Testis (tissue), 3 donors: ENCODE measurements around the gene ARID4B. TPM values are rescaled to one million over a fixed set of nuclear protein-coding genes. Genes with fewer than 3 reads are reported as not detected.

ENCODE experiments used
- DNase-seq: peaks from one replicate; pipeline ENCODE4 v3.0.0-alpha.2; 2019
- H3K27ac ChIP-seq, 2 donors: fragments of 200-600 bp; sonication (generic); one replicate each; pipeline ENCODE4 v1.5.1; 2019
- H3K27me3 ChIP-seq: fragments of 200-600 bp; sonication (generic); one replicate; pipeline ENCODE4 v1.5.1; 2019
- H3K36me3 ChIP-seq: fragments of 200-600 bp; sonication (generic); one replicate; pipeline ENCODE4 v1.5.1; 2017; ENCODE audit warnings: low read depth; ENCODE audit errors: missing control alignments
- H3K4me1 ChIP-seq: fragments of 200-600 bp; sonication (generic); one replicate; pipeline ENCODE4 v1.5.1; 2019
- H3K4me3 ChIP-seq, 2 donors: fragments of 200-600 bp; sonication (generic); one replicate each; pipeline ENCODE4 v1.5.1; 2017 to 2019
- H3K9me3 ChIP-seq: fragments of 200-600 bp; sonication (generic); one replicate; pipeline ENCODE4 v1.5.1; 2017
- POLR2A ChIP-seq: fragments of 450-650 bp; IDR thresholded peaks from one replicate; pipeline ENCODE4 v1.6.1; 2017; ENCODE audit warnings: antibody characterized with exemption, mild to moderate bottlenecking, moderate library complexity
- WGBS, 2 donors: methylation state at CpG; one replicate each; pipeline ENCODE4 v1.1.5; 2018; 5-methylcytosine and 5-hydroxymethylcytosine counted together
- intact Hi-C: fragments of 100-400 bp; cut with DNase I; formaldehyde crosslinking; loops from one replicate; pipeline ENCODE4 v1.15.1; 2023; ENCODE audit warnings: low total_unique reads
- polyA plus RNA-seq: library from polyadenylated mRNA; stranded (reverse); fragments of 350-450 nt; fragmentation: Illumina TruSeq; extraction: RNeasy Lipid Tissue Mini Kit (QIAGEN cat#74804); gene quantifications from one replicate; pipeline ENCODE4 v1.2.3, GENCODE V29; 2014; ENCODE audit warnings: low read depth, low replicate concordance; ENCODE audit not compliant: insufficient read depth
- total RNA-seq, 2 donors: library from RNA; depleted of rRNA; stranded (reverse); fragments of >200 nt; gene quantifications; one replicate each; pipeline ENCODE4 v1.2.3, GENCODE V29; 2016
- TF ChIP-seq, protein P1 (sequence below), 3 experiments: fragments of 450-650 bp in 2 of 3; fragments of 200-600 bp in 1 of 3; sonication (generic) in 1 of 3; IDR thresholded peaks; one replicate each; pipeline ENCODE4 v1.5.1; 2016 to 2019; ENCODE audit warnings: antibody characterized with exemption in 3 of 3, mild to moderate bottlenecking in 2 of 3, moderate library complexity in 1 of 3

The ARID4B gene
- total and polyA plus RNA-seq, 3 donors from 2014 or later, result 11.6 to 72.4 (median 60.0) TPM

DNA sequence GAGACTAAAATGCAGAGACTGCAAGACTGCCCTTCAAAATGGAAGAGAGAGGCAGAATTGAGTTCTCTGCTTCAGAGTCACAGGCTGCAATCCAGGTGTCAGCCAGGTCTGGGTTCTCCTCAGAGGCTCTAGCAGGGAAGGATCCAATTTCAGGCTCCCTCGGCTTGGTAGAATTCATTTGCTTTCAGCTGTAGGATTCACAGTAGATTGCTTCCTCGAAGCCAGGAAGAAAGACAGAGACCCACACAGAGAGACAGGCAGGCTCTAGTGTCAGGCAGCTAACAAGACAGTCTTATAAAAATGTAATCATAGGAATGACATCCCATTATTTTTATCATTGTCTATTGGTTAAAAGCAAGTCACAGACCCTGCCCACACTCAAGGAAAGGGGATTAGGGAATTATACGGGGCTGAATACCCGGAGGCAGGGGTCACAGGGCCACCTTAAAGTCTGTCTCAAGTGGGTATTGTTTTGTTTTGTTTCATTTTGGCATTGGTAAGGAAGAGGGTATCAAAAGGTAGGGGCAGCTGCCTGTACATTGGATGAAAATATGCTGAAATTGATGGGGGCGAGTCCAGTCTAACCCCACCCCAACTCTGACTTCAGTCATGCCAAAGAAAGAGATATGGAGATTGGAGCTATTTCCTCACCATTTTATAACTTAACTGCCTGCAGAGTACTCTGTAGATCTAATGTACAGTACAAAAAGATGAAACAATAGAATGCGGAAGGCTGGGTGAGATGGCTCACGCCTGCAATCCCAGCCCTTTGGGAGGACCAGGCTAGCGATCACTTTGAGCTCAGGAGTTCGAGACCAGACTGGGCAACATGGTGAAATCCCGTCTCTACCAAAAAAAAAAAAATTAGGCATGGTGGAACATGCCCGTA lies 29.8 kb upstream of the ARID4B start:
- TF ChIP-seq, protein P1, sequence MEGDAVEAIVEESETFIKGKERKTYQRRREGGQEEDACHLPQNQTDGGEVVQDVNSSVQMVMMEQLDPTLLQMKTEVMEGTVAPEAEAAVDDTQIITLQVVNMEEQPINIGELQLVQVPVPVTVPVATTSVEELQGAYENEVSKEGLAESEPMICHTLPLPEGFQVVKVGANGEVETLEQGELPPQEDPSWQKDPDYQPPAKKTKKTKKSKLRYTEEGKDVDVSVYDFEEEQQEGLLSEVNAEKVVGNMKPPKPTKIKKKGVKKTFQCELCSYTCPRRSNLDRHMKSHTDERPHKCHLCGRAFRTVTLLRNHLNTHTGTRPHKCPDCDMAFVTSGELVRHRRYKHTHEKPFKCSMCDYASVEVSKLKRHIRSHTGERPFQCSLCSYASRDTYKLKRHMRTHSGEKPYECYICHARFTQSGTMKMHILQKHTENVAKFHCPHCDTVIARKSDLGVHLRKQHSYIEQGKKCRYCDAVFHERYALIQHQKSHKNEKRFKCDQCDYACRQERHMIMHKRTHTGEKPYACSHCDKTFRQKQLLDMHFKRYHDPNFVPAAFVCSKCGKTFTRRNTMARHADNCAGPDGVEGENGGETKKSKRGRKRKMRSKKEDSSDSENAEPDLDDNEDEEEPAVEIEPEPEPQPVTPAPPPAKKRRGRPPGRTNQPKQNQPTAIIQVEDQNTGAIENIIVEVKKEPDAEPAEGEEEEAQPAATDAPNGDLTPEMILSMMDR (IDR thresholded peaks at IDR 0.05), result no peak
- TF ChIP-seq POLR2A, result no peak
- intact Hi-C loops, result no loop called here
- WGBS, 2 donors, result 74 to 81% methylated on average over 11 of the region's 11 CpGs
- H3K27ac ChIP-seq, result no peak overlapping the region
- H3K4me1 ChIP-seq, result no peaks in the 10 kb centered on the region
- H3K9me3 ChIP-seq, result no peaks in the 10 kb centered on the region
- no peak overlapping the region for H3K4me3 ChIP-seq
- DNase-seq, result no peak
- H3K27me3 ChIP-seq, result no peaks in the 10 kb centered on the region
- no peaks in the 10 kb centered on the region for H3K36me3 ChIP-seq

- no peak overlapping the region for H3K4me3 ChIP-seq
- H3K4me1 ChIP-seq, result no peaks in the 10 kb centered on the region
- no peak for TF ChIP-seq POLR2A
- TF ChIP-seq, protein P1 (IDR thresholded peaks at IDR 0.05), result no peak
- no peak for DNase-seq
- intact Hi-C loops, result no loop called here
- H3K9me3 ChIP-seq, result no peaks in the 10 kb centered on the region
- H3K27ac ChIP-seq, result no peak overlapping the region
- WGBS, 2 donors, result 65 to 86% methylated on average over 3 of the region's 3 CpGs
- H3K36me3 ChIP-seq, result no peaks in the 10 kb centered on the region
- no peaks in the 10 kb centered on the region for H3K27me3 ChIP-seq
These were observed 23.9 kb upstream of the ARID4B start for GRCh38 chr1:235351898-235352297.

GRCh38 chr1:235351441-235351840 lies 23.5 kb upstream of the ARID4B start:
- Histone ChIP-seq H3K36me3 (no peaks in the 10 kb centered on the region), H3K9me3 (no peaks in the 10 kb centered on the region), H3K4me1 (no peaks in the 10 kb centered on the region), H3K27me3 (no peaks in the 10 kb centered on the region), H3K4me3 (no peak overlapping the region), H3K27ac (no peak overlapping the region)
- 66 to 67% methylated on average over 3 of the region's 3 CpGs for WGBS, 2 donors
- TF ChIP-seq, protein P1 (IDR thresholded peaks at IDR 0.05), result no peak
- TF ChIP-seq POLR2A, result no peak
- intact Hi-C loops, result no loop called here
- DNase-seq, result no peak

DNA sequence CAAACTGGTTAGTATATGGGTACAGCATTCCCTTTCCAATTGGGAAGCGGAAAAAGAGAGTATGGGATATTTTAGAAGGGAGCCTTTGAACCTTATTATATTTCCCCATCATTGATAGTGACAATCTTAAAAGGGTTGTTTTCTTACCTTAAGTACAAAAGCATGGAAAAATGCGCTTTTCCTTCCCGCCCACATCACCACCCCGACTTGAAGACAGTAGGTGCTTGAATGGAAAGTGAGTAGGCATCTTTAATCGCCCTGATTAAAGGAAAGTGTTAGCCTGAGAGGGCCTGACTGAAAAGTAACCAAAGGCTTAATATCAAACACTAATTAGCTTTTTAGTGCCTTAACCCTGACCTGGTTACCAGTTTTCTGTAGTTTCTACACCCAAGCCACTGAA lies 15.7 kb upstream of the ARID4B start:
- no peaks in the 10 kb centered on the region for H3K27me3 ChIP-seq
- H3K4me1 ChIP-seq, result no peaks in the 10 kb centered on the region
- intact Hi-C loops, result no loop called here
- DNase-seq, result no peak
- H3K4me3 ChIP-seq, result no peak overlapping the region
- no peaks in the 10 kb centered on the region for H3K36me3 ChIP-seq
- WGBS, 2 donors, result 90 to 96% methylated on average over 5 of the region's 5 CpGs
- no peak for TF ChIP-seq POLR2A
- no peak overlapping the region for H3K27ac ChIP-seq
- no peaks in the 10 kb centered on the region for H3K9me3 ChIP-seq

DNA sequence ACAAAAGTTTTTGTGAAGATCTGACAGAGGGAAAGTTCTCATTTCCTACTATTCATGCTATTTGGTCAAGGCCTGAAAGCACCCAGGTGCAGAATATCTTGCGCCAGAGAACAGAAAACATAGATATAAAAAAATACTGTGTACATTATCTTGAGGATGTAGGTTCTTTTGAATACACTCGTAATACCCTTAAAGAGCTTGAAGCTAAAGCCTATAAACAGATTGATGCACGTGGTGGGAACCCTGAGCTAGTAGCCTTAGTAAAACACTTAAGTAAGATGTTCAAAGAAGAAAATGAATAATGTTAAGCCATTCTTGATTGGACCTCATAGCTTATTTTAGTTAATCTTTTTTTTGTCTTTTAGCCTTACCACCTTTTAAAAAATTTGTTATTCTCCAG lies 14.5 kb upstream of the ARID4B start:
- Histone ChIP-seq H3K27ac (no peak overlapping the region), H3K36me3 (no peaks in the 10 kb centered on the region), H3K4me3 (no peak overlapping the region), H3K27me3 (no peaks in the 10 kb centered on the region), H3K9me3 (no peaks in the 10 kb centered on the region), H3K4me1 (no peaks in the 10 kb centered on the region)
- 88 to 91% methylated on average over 3 of the region's 3 CpGs for WGBS, 2 donors
- no peak for TF ChIP-seq POLR2A
- TF ChIP-seq, protein P1 (IDR thresholded peaks at IDR 0.05), result no peak
- DNase-seq, result no peak
- intact Hi-C loops, result no loop called here
